Measurements from ENCODE around the gene PHF13.

- TF ChIP-seq CTCF (IDR thresholded peaks at IDR 0.05) (no peak), POLR2A (IDR thresholded peaks at IDR 0.05) (no peak)
Observed at GRCh38 chr1:6590046-6590445, 23.5 kb upstream of the PHF13 start.
